ENCODE results near the gene SLX9. TPM values are rescaled to one million over a fixed set of nuclear protein-coding genes. Genes with fewer than 3 reads are reported as not detected.

SLX9 gene
- total RNA-seq, 5 donors from 2014 or later (not counting 1 experiment from before 2014, with no cell fraction given) = 16.7 to 32.2 (median 26.7) TPM

DNA sequence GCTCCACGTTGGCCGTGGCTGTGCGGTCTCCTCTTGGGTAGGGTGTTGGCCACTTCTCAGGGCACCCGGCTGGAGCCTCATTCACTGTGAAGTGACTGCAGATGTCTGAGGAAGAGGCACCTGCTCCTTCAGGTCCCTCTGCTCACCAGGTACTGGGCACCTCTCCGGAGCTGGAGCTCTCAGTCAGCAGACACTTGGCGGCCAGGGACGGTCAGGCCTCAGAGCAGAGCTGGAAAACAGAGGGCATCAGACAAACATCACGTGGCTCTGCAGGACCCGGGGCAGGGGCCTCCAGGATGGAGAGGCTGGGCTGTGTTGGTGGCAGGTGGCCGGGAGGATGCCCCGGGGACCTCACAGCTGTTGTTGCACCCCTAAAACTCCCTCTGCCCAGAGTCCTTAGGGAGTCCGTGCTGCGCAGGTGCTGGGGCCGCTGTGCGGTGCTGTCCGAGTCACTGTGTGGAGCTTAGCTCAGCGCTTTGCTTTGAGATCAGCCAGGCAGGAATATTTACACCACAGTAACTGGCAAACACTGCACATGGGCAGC lies 59.7 kb downstream of the SLX9 start:
- H3K36me3 ChIP-seq (ENCODE audit: control insufficient read depth in 2 of 2, extremely low read depth in 1 of 2, insufficient read depth in 1 of 2, low read length in 1 of 2) = no peaks in the 10 kb centered on the region
- Mint-ChIP-seq H3K36me3 (no peaks in the 10 kb centered on the region), H3K4me1 (no peaks in the 10 kb centered on the region), H3K4me3 (no peak overlapping the region), H3K27ac (no peak overlapping the region), H3K27me3 (peaks cover 0 to 5% of the 10 kb centered on the region in 2 donors), H3K9me3 (no peaks in the 10 kb centered on the region)
- ChIA-PET POLR2A (interaction anchor here in 1 of 2 donors (0.9 kb wide), 1 partner anchor 25 kb away, joined by 3 read pairs; no protein-coding TSS in a partner anchor), CTCF (no interaction called here)
- ATAC-seq (replicated peaks in 1 of 4) (no peak), DNase-seq (no peak)
- H3K27me3 ChIP-seq (replicated peaks in 1 of 2; ENCODE audit: control insufficient read depth in 2 of 2, extremely low read depth in 1 of 2, insufficient read depth in 2 of 2, low read length in 1 of 2) = peaks cover 0 to 43% of the 10 kb centered on the region in 2 experiments
- H3K4me3 ChIP-seq (ENCODE audit: control insufficient read depth in 1 of 2, extremely low read depth in 1 of 2, low read length in 1 of 2) = no peak overlapping the region
- no peak overlapping the region for H3K27ac ChIP-seq (ENCODE audit: low read length)
- 85% methylated on average over 13 of the region's 17 CpGs for WGBS (ENCODE audit: insufficient coverage)
- H3K9me3 ChIP-seq = no peaks in the 10 kb centered on the region
- H3K4me1 ChIP-seq (ENCODE audit: control insufficient read depth in 1 of 2, extremely low read depth in 1 of 2, insufficient read depth in 2 of 2, low read length in 2 of 2) = no peaks in the 10 kb centered on the region

DNA sequence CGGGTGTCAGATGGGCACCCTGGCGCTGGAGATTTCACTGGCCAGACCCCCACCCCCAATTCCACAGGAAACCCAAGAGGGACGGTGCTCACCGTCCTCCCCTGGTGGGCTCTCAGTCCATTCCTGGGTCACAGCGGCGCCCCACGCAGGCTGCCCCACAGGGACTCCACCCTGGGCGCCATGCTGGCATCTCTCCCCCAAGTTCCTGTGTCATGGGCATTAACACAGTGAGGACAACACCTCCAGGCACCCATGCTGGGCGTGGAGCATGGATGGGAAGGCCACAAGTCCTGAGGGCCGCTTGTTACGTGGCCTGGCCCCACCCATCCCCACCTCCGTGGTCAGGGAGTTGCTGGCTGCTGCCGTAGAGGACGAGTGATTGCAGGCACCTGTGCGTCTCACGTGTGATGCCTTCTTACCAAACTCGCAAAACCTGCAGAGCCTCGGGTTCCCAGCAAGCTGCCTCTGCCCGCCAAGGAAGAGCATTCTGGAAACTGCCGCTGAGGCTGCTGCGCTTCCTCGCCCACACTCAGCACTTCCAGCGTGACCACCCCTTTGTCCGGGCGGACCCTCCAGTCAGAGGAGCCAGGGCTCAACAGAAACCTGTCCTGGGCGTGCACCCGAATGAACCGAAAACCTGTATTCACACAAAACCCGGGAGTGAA lies 60.3 kb downstream of the SLX9 start:
- Mint-ChIP-seq H3K36me3 (no peaks in the 10 kb centered on the region), H3K4me3 (no peak overlapping the region), H3K9me3 (peaks cover 0 to 2% (median 0%) of the 10 kb centered on the region in 3 donors), H3K27ac (no peak overlapping the region), H3K4me1 (no peaks in the 10 kb centered on the region), H3K27me3 (peaks cover 0 to 5% of the 10 kb centered on the region in 2 donors)
- DNase-seq (no peak), ATAC-seq (replicated peaks in 1 of 4) (no peak)
- H3K36me3 ChIP-seq (ENCODE audit: control insufficient read depth in 2 of 2, extremely low read depth in 1 of 2, insufficient read depth in 1 of 2, low read length in 1 of 2) = no peaks in the 10 kb centered on the region
- no peak overlapping the region for H3K27ac ChIP-seq (ENCODE audit: low read length)
- H3K4me1 ChIP-seq (ENCODE audit: control insufficient read depth in 1 of 2, extremely low read depth in 1 of 2, insufficient read depth in 2 of 2, low read length in 2 of 2) = no peaks in the 10 kb centered on the region
- no peak overlapping the region for H3K4me3 ChIP-seq (ENCODE audit: control insufficient read depth in 1 of 2, extremely low read depth in 1 of 2, low read length in 1 of 2)
- peaks cover 0 to 43% of the 10 kb centered on the region in 2 experiments for H3K27me3 ChIP-seq (replicated peaks in 1 of 2; ENCODE audit: control insufficient read depth in 2 of 2, extremely low read depth in 1 of 2, insufficient read depth in 2 of 2, low read length in 1 of 2)
- 74% methylated on average over 26 of the region's 29 CpGs for WGBS (ENCODE audit: insufficient coverage)
- H3K9me3 ChIP-seq = no peaks in the 10 kb centered on the region
- CTCF ChIA-PET = no interaction called here
- POLR2A ChIA-PET = no interaction called here

DNA sequence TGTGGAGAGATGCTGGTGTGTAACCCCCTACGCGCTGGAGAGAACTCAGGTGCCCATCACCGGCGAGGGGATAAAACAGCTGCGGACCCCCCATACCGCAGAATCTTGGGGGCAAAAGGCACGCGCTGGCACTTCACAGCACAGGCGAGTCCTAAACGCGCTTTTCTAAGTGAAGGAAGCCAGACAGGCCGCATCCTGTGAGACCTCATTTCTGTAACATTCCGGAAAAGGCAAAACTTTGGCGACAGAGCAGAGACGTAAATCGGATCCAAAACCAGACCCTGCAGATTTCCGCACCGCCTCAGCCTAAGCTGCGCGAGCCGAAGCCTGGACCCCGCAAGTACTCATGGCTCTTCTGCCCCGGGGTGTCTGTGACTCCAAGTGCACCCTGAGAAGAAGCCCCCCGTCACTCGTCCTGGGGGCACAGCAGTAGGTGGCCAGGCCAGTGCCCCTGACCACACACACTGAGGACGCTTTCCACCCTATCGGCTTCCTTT lies 60.9 kb downstream of the SLX9 start:
- H3K4me1 Mint-ChIP-seq = no peaks in the 10 kb centered on the region
- Histone ChIP-seq H3K9me3 (no peaks in the 10 kb centered on the region), H3K36me3 (ENCODE audit: control insufficient read depth in 2 of 2, extremely low read depth in 1 of 2, insufficient read depth in 1 of 2, low read length in 1 of 2) (no peaks in the 10 kb centered on the region), H3K4me3 (ENCODE audit: control insufficient read depth in 1 of 2, extremely low read depth in 1 of 2, low read length in 1 of 2) (no peak overlapping the region), H3K4me1 (ENCODE audit: control insufficient read depth in 1 of 2, extremely low read depth in 1 of 2, insufficient read depth in 2 of 2, low read length in 2 of 2) (no peaks in the 10 kb centered on the region), H3K27ac (ENCODE audit: low read length) (no peak overlapping the region), H3K27me3 (replicated peaks in 1 of 2; ENCODE audit: control insufficient read depth in 2 of 2, extremely low read depth in 1 of 2, insufficient read depth in 2 of 2, low read length in 1 of 2) (peaks cover 0 to 43% of the 10 kb centered on the region in 2 experiments)
- ATAC-seq (replicated peaks in 1 of 4) = no peak
- no peak for DNase-seq
- peaks cover 0 to 3% (median 2%) of the 10 kb centered on the region in 3 donors for H3K9me3 Mint-ChIP-seq
- H3K27me3 Mint-ChIP-seq = peaks cover 0 to 5% of the 10 kb centered on the region in 2 donors
- no peak overlapping the region for H3K27ac Mint-ChIP-seq
- ChIA-PET POLR2A (no interaction called here), CTCF (no interaction called here)
- no peak overlapping the region for H3K4me3 Mint-ChIP-seq
- H3K36me3 Mint-ChIP-seq = no peaks in the 10 kb centered on the region
- WGBS (ENCODE audit: insufficient coverage) = 90% methylated on average over 27 of the region's 27 CpGs

DNA sequence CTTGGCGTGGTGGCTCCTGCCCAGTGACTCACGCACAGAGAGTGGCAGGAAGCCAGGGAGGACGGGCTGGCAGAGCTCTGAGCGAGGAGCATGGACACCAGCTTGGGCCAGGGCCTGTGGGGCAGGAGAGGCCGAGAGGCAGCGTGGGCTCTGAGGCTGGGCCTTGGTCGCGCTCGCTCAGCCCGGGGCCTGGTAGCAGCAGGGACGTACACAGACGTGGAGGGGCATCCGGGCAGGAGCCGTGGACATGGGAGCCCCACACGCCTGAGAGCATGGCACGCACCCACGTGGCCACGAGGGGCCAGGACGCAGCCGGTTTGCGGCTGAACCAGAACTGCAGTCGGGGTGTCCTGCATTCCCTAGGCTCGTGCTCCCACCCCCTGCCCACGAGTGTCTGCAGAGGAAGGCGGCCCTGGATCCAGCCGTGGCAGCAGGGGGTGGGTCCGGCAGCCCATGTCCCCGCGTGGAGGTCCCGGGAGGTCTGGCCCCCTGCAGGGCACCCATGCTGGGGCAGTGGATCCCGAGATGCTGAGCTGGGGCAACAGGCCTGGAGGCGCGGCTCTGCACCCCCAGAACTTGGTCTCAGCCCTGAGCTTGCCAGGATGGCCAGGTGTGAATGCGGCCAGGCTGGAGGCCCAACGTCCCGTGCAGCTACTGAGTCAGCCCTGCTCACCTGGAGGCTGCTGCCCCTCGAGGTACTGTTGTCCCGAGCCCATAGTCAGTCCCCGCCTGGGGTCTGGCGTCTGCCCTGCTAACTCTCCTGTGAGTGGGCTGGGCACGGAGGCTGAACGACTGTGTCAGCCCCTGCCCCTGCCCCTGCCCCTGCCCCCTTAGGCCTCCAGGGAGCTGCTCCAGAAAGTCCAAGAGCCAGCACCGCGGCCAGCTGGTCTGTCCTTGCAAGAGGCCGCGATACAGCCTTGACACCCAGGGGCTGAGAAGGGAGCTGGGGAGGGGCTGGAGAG lies 61.6 kb downstream of the SLX9 start:
- ChIA-PET POLR2A (no interaction called here), CTCF (no interaction called here)
- H3K27me3 Mint-ChIP-seq = peaks cover 0 to 5% of the 10 kb centered on the region in 2 donors
- Histone ChIP-seq H3K4me1 (ENCODE audit: control insufficient read depth in 1 of 2, extremely low read depth in 1 of 2, insufficient read depth in 2 of 2, low read length in 2 of 2) (no peaks in the 10 kb centered on the region), H3K4me3 (ENCODE audit: control insufficient read depth in 1 of 2, extremely low read depth in 1 of 2, low read length in 1 of 2) (no peak overlapping the region), H3K27ac (ENCODE audit: low read length) (no peak overlapping the region), H3K27me3 (replicated peaks in 1 of 2; ENCODE audit: control insufficient read depth in 2 of 2, extremely low read depth in 1 of 2, insufficient read depth in 2 of 2, low read length in 1 of 2) (peaks cover 0 to 40% of the 10 kb centered on the region in 2 experiments), H3K9me3 (no peaks in the 10 kb centered on the region), H3K36me3 (ENCODE audit: control insufficient read depth in 2 of 2, extremely low read depth in 1 of 2, insufficient read depth in 1 of 2, low read length in 1 of 2) (no peaks in the 10 kb centered on the region)
- no peaks in the 10 kb centered on the region for H3K36me3 Mint-ChIP-seq
- WGBS (ENCODE audit: insufficient coverage) = 82% methylated on average over 46 of the region's 46 CpGs
- DNase-seq (no peak), ATAC-seq (replicated peaks in 1 of 4) (no peak)
- H3K4me3 Mint-ChIP-seq = no peak overlapping the region
- H3K9me3 Mint-ChIP-seq = peaks cover 0 to 6% (median 6%) of the 10 kb centered on the region in 3 donors
- no peaks in the 10 kb centered on the region for H3K4me1 Mint-ChIP-seq
- H3K27ac Mint-ChIP-seq = no peak overlapping the region

DNA sequence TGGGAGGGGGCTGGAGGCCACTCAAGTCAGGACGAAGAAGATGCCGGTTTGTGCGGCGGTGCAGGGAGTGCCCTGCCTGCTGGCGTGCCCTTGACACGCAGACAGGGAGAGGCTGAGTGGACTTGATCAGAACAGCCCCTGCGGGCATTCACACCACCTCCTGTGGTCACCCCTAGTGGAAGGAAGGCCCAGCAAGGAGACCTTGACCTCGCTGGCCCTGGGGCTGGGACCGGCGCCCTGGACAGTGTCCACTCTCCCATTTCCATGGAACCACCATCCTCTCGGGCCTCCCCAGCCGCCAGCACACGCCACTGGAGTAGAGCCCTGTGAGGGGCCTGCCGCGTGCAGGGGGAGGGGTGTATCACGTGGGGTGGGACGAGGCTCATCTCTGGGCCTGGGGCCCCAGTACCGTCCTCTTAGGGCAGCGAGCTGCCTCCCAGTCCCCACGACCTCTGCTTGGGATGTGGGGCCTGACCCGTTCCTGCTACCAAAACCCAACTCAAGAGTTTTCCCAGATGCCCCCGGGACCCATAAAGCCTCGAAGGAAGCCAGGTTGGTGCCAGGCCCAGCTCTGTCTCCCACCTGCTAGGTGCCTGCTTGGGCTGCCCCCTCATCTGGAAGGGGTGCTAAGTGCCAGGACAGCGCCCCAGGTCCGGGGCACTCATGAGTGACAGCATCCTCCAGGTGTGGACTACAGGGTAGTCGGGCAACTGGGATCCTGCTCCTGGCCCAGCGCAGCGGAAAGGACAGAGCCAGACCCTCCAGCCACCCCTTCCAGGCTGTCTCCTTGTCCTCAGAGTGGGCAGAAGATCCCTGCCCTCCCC lies 62.8 kb downstream of the SLX9 start:
- ATAC-seq (replicated peaks in 1 of 4) (no peak), DNase-seq (no peak)
- Histone ChIP-seq H3K27ac (ENCODE audit: low read length) (no peak overlapping the region), H3K27me3 (replicated peaks in 1 of 2; ENCODE audit: control insufficient read depth in 2 of 2, extremely low read depth in 1 of 2, insufficient read depth in 2 of 2, low read length in 1 of 2) (peaks cover 0 to 37% of the 10 kb centered on the region in 2 experiments), H3K4me3 (ENCODE audit: control insufficient read depth in 1 of 2, extremely low read depth in 1 of 2, low read length in 1 of 2) (no peak overlapping the region), H3K9me3 (no peaks in the 10 kb centered on the region), H3K36me3 (ENCODE audit: control insufficient read depth in 2 of 2, extremely low read depth in 1 of 2, insufficient read depth in 1 of 2, low read length in 1 of 2) (no peaks in the 10 kb centered on the region), H3K4me1 (ENCODE audit: control insufficient read depth in 1 of 2, extremely low read depth in 1 of 2, insufficient read depth in 2 of 2, low read length in 2 of 2) (no peaks in the 10 kb centered on the region)
- 89% methylated on average over 13 of the region's 28 CpGs for WGBS (ENCODE audit: insufficient coverage)
- peaks cover 2 to 7% of the 10 kb centered on the region in 2 donors for H3K27me3 Mint-ChIP-seq
- POLR2A ChIA-PET = no interaction called here
- no peaks in the 10 kb centered on the region for H3K4me1 Mint-ChIP-seq
- H3K9me3 Mint-ChIP-seq = peaks cover 0 to 6% (median 6%) of the 10 kb centered on the region in 3 donors
- H3K36me3 Mint-ChIP-seq = no peaks in the 10 kb centered on the region
- no peak overlapping the region for H3K4me3 Mint-ChIP-seq
- CTCF ChIA-PET = no interaction called here
- no peak overlapping the region for H3K27ac Mint-ChIP-seq
